ENCODE measurements around the gene DUOX1.
"Not testable (repeated sequence)": the region's sequence is repeated elsewhere in the genome, so short reads cannot be mapped to it uniquely, and the experiment has no call there.

The DUOX1 gene
- 0 to 5.1 (median 0) reads per million in 17 experiments for total RNA-seq

DNA sequence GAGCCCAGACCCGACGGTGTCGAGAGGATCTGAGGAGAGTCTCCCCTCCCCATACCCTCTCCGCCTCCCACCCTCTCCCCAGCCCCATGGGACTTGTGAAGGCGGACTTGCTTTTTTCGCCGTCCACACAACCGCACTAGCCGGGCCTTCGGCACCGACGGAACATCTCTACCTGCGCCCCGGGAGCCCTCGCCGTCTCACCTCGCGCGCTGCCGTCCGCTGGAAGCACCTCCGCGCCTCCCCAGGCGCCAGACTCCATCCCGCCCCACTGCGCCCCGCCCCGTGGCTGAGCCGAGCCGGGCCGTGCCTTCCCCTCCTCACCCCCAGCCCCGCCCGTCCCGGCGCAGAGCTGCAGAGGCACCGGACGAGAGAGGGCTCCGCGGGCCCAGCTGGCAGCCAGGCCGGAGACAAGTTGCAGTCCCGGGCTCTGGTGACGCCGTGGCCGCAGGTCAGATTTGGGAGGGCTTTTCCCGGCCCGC lies at the start of gene DUOX1, which contains the start of gene DUOXA1:
DUOX1 (plus strand) TSS at position 344 of the 479 bp plus-strand sequence. CDS start 1,973 bp downstream, outside the sequence.
DUOXA1 (minus strand) TSS at position 229 of the 479 bp plus-strand sequence. CDS start 6,865 bp downstream, outside the sequence.
- no peak for DNase-seq

DNA sequence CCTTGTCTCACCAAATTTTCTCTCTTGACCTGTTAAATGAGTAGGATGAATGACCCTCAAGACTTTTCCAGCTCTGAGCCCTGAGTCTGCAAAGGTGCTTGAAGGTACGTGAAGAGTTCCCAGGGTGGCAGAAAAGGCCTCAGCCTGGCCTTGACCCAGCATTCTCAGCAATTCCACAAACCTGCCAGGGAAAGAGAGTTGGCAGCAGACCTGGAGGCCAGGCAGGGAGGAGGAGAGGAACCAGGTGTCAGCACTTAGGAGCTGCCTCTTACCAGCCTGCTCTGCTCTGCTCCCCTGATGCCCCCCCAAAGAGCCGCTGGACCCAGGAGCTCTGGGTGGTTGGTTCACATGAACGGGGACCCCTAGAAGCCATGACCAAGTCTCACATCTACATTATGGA lies 49.2 kb upstream of the DUOX1 start:
- not testable (repeated sequence) for DNase-seq

- DNase-seq = not testable (repeated sequence)
These were observed 47.4 kb upstream of the DUOX1 start for GRCh38 chr15:45082412-45082811.

DNA sequence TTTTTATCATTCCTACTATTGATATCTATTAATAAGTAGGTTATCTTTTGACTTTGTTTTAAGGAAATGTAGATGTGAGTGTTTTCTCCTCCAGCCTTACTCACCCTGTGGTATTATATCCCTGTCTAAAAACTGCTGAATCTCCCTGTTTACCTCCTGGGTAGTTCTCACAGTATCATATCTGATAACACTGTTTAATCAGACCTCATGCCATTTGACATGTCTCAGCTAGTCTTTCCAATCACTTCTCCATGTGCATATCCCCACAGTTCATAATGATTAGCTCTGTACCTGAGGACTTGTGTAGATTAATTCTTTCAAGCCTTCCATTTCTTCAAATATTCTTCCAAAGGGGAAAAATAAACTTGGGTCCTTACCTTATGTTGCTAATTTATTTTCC lies 46.6 kb upstream of the DUOX1 start:
- no peak for DNase-seq

DNA sequence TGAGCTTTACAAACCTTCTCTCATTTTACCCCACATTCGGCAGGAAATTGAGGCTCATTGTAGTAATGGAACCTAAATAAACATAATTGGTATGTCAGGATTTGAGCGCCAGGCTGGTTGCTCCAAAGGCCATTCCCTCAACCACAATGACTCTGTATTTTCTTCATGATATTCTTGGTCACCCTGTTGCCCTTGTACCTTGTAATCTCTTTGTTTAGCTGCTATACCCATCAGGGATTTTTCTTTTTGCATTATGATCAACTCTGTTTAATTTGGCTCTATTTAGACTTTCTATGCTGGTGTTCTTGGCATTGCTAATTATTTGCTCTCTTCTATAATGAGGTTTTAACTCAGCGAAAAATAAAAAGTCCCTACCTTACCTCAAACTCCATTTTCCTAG lies 45.6 kb upstream of the DUOX1 start:
- no peak for DNase-seq

DNA sequence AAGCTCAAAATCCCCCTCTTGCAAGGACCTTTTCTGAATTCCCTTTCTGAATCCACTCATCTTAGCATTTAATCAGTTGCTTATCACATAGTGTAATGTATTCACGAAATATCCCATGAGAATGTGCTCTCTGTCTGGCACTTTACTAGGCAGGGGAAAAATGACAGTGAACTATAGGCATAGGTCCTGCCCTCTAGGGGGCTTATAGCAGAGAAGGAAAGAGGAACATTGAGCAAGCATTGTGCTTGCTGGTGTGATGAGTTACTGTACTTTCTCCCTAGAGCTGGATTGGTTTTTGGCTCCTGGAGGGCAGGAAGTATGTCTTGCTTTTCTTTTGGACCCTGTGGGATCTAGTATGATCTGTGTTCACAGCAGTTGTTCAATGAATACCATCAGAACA lies 42.3 kb upstream of the DUOX1 start:
- DNase-seq = peak in 1 of 4 experiments; percentile 22

- no peak for DNase-seq
These were observed 40.7 kb upstream of the DUOX1 start for GRCh38 chr15:45088801-45089711.

DNA sequence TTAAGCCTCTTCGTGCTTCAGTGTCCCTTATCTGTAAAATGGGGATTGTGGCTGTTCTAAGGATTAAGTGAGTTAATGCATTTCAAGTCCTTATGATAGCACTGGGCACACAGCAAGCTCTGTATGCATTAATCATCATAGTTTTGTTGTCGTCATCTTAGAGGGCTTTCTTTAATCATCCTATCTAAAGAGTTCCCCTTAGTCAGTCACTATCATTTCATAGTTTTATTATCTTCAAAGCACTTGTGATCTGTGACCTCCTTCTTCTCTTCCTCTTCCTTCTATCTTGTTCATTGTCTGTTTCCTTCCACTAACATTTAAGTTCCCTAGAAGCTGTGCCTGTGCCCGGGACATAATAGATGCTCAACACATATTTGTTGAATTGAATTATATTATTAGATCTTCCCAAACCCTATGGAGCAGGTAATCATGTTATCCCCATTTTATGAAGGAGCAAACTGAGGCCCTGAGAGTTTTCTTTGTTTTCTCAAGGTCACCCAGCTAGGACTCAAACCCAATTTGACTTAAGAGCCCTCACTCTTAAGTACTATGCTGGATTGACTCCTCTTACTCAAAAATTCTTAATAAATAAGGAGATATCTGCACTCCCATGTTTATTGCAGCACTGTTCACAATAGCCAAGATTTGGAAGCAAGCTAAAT lies 40.0 kb upstream of the DUOX1 start:
- no peak for DNase-seq

- DNase-seq = no peak
These were observed 38.6 kb upstream of the DUOX1 start for GRCh38 chr15:45091161-45091560.

DNA sequence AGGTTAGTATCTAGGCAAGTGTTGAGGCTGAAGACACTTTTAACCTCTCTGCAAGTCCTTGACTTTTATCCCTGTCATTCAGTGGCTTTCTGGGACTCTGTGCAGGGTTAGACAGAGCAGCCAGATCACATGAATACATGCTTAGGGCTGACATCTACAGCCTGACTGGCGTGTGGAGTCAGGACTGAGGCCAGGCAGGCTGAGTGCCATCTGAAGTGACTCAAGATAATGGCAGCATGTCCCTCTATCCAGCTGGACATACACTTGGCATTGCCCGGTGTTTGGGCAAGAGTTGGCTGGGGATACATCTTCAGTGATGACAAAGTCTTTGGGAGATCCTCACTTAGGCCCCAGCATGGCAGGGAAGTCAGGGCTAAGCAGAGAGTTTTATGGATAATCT lies 38.2 kb upstream of the DUOX1 start:
- DNase-seq = no peak

GRCh38 chr15:45093013-45093412 lies 36.8 kb upstream of the DUOX1 start:
- no peak for DNase-seq

GRCh38 chr15:45093622-45094357 lies 36.0 kb upstream of the DUOX1 start:
- no peak for DNase-seq

DNA sequence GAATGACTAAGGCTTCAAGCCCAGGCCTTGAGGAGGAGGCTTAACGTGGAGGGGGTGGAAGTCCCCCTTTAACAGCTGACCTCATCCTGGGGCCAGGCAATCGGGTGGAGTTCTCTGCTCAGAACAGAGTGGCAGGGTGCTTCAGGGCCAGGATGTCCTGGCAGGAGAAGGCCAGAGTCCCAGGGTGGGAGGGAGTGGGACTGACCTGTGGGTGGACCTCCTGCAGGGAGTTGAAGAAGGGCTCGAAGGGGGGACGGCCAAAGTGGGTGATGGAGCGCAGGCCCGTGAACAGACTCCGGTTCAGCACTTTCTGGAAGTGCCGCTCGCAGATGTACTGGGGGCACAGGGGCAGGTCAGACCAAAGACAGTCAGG lies 35.5 kb upstream of the DUOX1 start:
- DNase-seq = no peak

GRCh38 chr15:45095661-45096060 lies 34.1 kb upstream of the DUOX1 start:
- DNase-seq = no peak

DNA sequence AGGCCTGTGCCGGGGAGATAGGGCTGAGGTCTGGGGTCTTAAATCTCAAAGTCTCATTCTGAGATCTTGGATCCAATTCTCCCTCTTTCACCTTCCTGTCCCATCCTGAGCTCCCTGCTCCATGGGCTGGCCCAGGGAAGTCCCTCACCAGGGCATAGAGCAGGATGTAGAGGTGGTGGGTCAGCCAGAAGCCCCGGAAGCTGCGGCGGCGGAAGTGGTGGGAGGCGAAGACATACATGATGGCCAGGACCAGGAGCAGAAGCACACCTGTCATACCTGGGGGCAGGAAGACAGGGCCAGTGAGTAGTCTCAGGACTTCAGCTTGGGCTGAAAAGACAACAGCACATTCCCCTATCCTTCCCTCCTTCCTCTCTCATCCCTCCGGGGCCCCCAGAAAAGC lies 32.3 kb upstream of the DUOX1 start:
- no peak for DNase-seq

- DNase-seq = no peak
These were observed 30.1 kb upstream of the DUOX1 start for GRCh38 chr15:45099549-45100165.

- DNase-seq = no peak
These were observed 28.7 kb upstream of the DUOX1 start for GRCh38 chr15:45100884-45101625.

DNA sequence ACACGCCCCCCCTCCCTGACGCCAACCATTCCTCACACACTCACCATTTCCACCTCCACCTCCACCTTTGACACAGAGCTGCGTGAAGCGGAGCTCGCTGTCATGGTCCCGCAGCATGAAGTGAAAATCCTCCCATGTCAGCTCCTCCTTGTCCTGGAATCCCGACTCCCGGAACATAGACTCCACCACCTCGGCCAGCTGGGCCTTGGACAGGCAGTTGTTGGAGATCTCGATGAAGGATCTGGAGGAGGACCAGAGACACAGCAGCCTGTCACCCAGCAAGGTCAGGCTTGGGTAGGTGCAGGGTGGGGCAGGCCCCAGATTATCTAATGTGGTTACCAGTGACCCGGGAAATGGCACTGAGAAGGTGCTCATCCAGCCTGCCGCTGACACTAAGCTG lies 28.0 kb upstream of the DUOX1 start:
- no peak for DNase-seq

DNA sequence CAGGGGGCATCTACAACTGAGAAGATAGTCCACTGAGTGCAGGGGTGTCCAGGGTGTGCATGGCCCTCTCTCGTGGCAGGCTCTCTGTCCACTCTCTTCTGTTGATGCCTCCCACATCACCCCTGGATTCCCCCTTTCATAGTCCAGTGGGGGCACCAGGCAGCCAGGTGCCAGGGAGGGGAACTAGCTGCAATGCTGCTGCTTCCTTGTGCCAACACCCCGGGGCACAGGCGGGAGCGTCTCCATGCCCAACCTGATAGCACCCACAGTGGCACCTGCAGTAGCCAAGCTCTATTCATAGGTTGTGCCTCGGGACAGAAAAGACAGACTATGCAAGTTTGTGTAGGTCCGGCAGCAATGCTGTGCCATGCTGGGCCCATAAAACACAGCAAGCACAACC lies 27.6 kb upstream of the DUOX1 start:
- DNase-seq = no peak

- DNase-seq = not testable (repeated sequence)
These were observed 25.6 kb upstream of the DUOX1 start for GRCh38 chr15:45104170-45104569.

GRCh38 chr15:45105586-45105985 lies 24.2 kb upstream of the DUOX1 start:
- no peak for DNase-seq

Data from suppressor macrophage (primary cell).